Measurements from ENCODE around the gene PIR. TPM values are rescaled to one million over a fixed set of nuclear protein-coding genes. Genes with fewer than 3 reads are reported as not detected.
A peak's percentile ranks its signal among the peaks of the same experiment; 100 is the strongest.

PIR gene
- total RNA-seq, 2 donors from 2014 or later = 14.3 to 19.2 TPM

GRCh38 chrX:15469613-15470012 is 23.5 kb downstream of the PIR start:
- DNase-seq (ENCODE audit: low spot score) = no peak
- TF ChIP-seq, protein P1, sequence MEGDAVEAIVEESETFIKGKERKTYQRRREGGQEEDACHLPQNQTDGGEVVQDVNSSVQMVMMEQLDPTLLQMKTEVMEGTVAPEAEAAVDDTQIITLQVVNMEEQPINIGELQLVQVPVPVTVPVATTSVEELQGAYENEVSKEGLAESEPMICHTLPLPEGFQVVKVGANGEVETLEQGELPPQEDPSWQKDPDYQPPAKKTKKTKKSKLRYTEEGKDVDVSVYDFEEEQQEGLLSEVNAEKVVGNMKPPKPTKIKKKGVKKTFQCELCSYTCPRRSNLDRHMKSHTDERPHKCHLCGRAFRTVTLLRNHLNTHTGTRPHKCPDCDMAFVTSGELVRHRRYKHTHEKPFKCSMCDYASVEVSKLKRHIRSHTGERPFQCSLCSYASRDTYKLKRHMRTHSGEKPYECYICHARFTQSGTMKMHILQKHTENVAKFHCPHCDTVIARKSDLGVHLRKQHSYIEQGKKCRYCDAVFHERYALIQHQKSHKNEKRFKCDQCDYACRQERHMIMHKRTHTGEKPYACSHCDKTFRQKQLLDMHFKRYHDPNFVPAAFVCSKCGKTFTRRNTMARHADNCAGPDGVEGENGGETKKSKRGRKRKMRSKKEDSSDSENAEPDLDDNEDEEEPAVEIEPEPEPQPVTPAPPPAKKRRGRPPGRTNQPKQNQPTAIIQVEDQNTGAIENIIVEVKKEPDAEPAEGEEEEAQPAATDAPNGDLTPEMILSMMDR (IDR thresholded peaks at IDR 0.05) = no peak
- Histone ChIP-seq H3K27me3 (no peaks in the 10 kb centered on the region), H3K4me3 (no peak overlapping the region), H3K4me1 (no peaks in the 10 kb centered on the region), H3K27ac (no peak overlapping the region), H3K36me3 (no peaks in the 10 kb centered on the region), H3K9me3 (no peaks in the 10 kb centered on the region)

DNA sequence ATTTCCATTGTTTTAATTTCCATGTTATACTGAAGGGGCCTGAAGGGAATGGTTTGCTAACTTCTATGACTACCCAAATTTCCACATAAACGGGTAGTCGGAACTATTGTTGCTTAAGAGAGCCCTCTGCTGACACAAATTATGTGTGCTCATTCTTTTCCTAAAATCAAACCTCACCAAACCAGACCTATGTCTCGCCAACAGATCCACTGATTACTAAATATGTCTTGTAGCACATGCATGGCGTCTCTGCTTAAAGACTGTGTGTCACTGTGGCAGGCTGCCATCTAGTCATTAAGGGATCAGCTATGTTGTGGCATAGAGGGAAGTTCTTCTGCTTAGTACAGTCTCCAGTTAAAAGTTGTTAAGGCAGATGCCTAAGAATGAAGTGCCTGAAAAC is 25.1 kb downstream of the PIR start:
- no peaks in the 10 kb centered on the region for H3K4me1 ChIP-seq
- DNase-seq (ENCODE audit: low spot score) = peak; percentile 64
- H3K27ac ChIP-seq = peak overlapping the region; percentile 22 to 32
- H3K36me3 ChIP-seq = no peaks in the 10 kb centered on the region
- H3K27me3 ChIP-seq = no peaks in the 10 kb centered on the region
- H3K4me3 ChIP-seq = no peak overlapping the region
- H3K9me3 ChIP-seq = no peaks in the 10 kb centered on the region
- TF ChIP-seq, protein P1 (IDR thresholded peaks at IDR 0.05) = peak; percentile 15 to 54

DNA sequence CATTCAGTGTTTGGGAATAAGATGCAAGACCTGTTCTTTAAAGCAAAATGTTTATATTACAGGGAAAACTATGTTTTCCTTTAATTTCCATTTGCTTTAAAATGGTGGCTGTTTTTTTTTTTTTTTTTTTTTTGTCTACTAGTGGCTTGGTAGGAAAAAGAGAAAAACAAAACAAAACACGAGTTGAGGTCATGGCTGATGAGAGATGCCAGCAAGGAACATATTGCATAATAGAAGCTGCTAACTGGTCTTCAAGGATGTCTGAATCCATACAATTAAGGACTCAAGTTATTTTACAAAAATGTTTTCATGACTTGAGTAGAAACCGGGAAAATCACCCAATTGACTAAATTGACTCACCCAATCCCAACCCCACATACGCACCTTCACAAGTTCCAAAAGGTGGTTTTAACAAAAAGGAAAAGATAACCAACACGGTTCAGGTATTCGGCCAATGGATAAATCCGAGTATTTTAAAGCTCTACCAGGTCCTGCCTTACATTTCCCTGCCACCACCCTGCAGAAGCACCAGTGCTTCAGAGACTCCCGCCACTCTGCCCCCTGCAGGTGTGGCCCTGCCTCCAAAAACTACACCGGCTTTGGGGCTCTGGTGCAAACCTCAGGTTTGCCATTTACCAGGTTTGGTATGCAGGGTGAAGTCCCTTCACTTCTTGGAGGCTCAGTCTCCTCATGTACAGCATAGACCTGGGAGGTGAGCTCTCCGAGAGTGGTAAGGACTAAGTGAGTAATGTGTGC is 27.1 kb downstream of the PIR start:
- Histone ChIP-seq H3K27ac (peak overlapping the region in 1 of 2 donors; percentile 54), H3K4me3 (no peak overlapping the region), H3K36me3 (no peaks in the 10 kb centered on the region), H3K9me3 (no peaks in the 10 kb centered on the region), H3K27me3 (no peaks in the 10 kb centered on the region), H3K4me1 (no peaks in the 10 kb centered on the region)
- no peak for DNase-seq (ENCODE audit: low spot score)
- TF ChIP-seq, protein P1 (IDR thresholded peaks at IDR 0.05) = no peak

DNA sequence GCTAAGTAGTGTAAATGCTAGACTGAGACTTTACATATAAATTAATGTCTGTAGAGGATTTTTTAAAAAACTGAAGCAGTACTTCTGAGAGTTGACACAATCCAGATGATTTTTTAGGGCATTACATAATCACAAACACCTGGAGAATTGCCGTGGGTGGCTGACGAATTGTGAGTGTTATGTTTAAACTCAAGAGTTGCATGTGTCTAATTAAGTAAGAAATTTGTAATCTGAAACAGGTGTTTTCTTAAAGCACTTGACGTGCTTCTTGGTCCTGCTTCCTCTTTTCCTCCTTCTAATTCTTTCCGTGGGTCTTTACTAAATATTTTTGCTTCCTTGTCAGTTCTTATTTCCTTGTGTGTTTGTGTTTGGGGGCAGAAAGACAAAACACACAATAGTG is 27.8 kb downstream of the PIR start:
- H3K4me1 ChIP-seq = no peaks in the 10 kb centered on the region
- peak overlapping the region; percentile 14 to 54 for H3K27ac ChIP-seq
- H3K9me3 ChIP-seq = no peaks in the 10 kb centered on the region
- TF ChIP-seq, protein P1 (IDR thresholded peaks at IDR 0.05) = no peak
- no peak for DNase-seq (ENCODE audit: low spot score)
- no peak overlapping the region for H3K4me3 ChIP-seq
- no peaks in the 10 kb centered on the region for H3K27me3 ChIP-seq
- H3K36me3 ChIP-seq = no peaks in the 10 kb centered on the region

DNA sequence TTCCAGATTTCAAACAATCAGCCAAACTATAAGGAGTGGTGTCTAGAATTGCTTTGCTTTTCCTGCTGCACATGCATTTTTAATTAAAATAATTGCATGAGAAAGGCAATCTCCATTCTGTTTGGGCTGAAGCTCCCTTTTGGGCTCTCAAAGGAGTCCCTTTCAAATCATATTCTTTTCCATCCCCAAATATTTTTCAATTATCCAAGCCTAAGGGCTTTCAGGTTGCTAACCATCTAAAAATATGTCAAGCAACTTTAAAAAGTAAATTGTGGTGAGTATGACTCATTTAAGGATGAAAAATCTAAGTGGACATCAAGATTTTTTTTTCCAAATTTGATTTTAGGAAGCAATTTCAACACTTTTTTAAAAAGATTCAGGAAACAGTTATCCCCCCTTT is 28.4 kb downstream of the PIR start:
- Histone ChIP-seq H3K27ac (no peak overlapping the region), H3K9me3 (no peaks in the 10 kb centered on the region), H3K36me3 (no peaks in the 10 kb centered on the region), H3K27me3 (no peaks in the 10 kb centered on the region), H3K4me1 (no peaks in the 10 kb centered on the region), H3K4me3 (no peak overlapping the region)
- no peak for DNase-seq (ENCODE audit: low spot score)
- TF ChIP-seq, protein P1 (IDR thresholded peaks at IDR 0.05) = no peak

DNA sequence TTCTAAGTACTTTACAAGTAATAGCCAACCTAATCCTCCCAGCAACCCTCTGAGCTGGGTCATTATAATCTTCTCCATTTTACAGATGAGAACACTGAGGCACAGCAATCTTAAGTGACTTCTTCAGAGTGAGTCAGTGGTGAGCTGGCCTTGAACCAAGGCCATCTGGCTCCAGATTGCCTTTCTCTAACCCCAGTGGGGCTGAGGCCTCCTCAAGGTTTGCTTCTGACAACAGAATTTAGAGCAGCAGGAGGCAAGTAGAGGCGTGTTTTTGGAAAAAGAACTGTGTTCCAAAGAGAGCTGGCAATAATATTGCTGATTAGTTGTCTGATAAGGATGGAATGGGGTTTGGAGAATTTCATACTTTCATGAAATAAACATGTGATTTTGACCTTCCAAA is 41.2 kb downstream of the PIR start:
- no peak for DNase-seq (ENCODE audit: low spot score)
- Histone ChIP-seq H3K27ac (no peak overlapping the region), H3K4me1 (peaks cover 0 to 8% of the 10 kb centered on the region in 2 donors), H3K9me3 (no peaks in the 10 kb centered on the region), H3K4me3 (no peak overlapping the region), H3K27me3 (no peaks in the 10 kb centered on the region), H3K36me3 (peaks cover 18% of the 10 kb centered on the region)
- TF ChIP-seq, protein P1 (IDR thresholded peaks at IDR 0.05) = no peak
